ENCODE data around the gene UBQLN1. TPM values are rescaled to one million over a fixed set of nuclear protein-coding genes. Genes with fewer than 3 reads are reported as not detected.
"Not testable (repeated sequence)": the region's sequence is repeated elsewhere in the genome, so short reads cannot be mapped to it uniquely, and the experiment has no call there.

The UBQLN1 gene
- polyA plus RNA-seq, 1 of the 3 experiments (the other 2 are of a cell fraction), result 60.3 TPM

DNA sequence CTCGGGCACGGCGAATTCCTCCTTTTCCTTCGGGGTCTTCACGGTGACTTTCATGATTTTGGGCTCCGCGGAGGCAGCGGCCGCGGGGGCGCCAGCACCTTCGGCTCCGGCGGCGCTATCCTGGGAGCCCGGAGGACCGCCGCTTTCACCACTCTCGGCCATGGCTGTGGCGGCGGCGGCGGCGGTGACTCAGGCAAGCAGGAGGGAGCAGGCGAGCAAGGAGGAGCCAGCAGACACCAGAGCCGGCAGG, 315 bp downstream of the UBQLN1 start:
- Histone ChIP-seq H3K27ac (ENCODE audit: low read depth in 2 of 2, low read length in 1 of 2) (peak overlapping the region; percentile 98 to 99), H3K79me2 (ENCODE audit: insufficient read depth) (peaks cover 59% of the 10 kb centered on the region), H3F3A (replicated peaks; ENCODE audit: insufficient read depth) (no peaks in the 10 kb centered on the region), H4K20me1 (ENCODE audit: insufficient read depth) (peaks cover 43% of the 10 kb centered on the region), H3K36me3 (replicated peaks in 1 of 2; ENCODE audit: control insufficient read depth in 1 of 2, insufficient read depth in 2 of 2, low read length in 1 of 2) (peaks cover 0 to 10% of the 10 kb centered on the region in 2 experiments), H3K9ac (peak overlapping the region; percentile 95), H3K9me2 (no peaks in the 10 kb centered on the region), H3K4me2 (peak overlapping the region; percentile 86), H3K4me1 (ENCODE audit: control insufficient read depth in 1 of 2, insufficient read depth in 2 of 2, low read depth in 1 of 2, low read length in 1 of 2) (peaks cover 0 to 2% of the 10 kb centered on the region in 2 experiments; a peak in 2 of 4 replicates), H2AFZ (ENCODE audit: low read depth) (peak overlapping the region; percentile 25), H3K4me3 (ENCODE audit: low read depth in 2 of 2, low read length in 1 of 2) (peak overlapping the region; percentile 81 to 95), H3K9me3 (no peaks in the 10 kb centered on the region; the same call in 1 of the 2 replicates), H3K27me3 (ENCODE audit: insufficient read depth) (no peaks in the 10 kb centered on the region)
- CTCF ChIA-PET, result interaction anchor here (1.7 to 1.8 kb wide), 2 partner anchors 87 to 97 kb away, joined by 6 to 7 read pairs; no protein-coding TSS in a partner anchor
- DNase-seq, result no peak
- TF ChIP-seq RCOR1 (IDR thresholded peaks at IDR 0.05; ENCODE audit: low read length) (no peak), YY1 (IDR thresholded peaks at IDR 0.05; ENCODE audit: low read depth) (peak; percentile 71)
- WGBS (ENCODE audit: low lambda C conversion rate), result 10% methylated on average over 2 of the region's 26 CpGs
- POLR2A ChIA-PET, result interaction anchor here (1.0 to 2.1 kb wide), 5 partner anchors 9 to 323 kb away, joined by 3 to 9 read pairs (median 5); partner anchors contain the start of gene IDNK

- Histone ChIP-seq H3K27me3 (ENCODE audit: insufficient read depth) (no peaks in the 10 kb centered on the region), H3K4me2 (peak overlapping the region; percentile 86), H2AFZ (ENCODE audit: low read depth) (peak overlapping the region; percentile 25; the same call in 1 of the 2 replicates), H3K9me2 (no peaks in the 10 kb centered on the region), H4K20me1 (ENCODE audit: insufficient read depth) (peaks cover 48% of the 10 kb centered on the region), H3K27ac (ENCODE audit: low read depth in 2 of 2, low read length in 1 of 2) (peak overlapping the region; percentile 98 to 99), H3K9me3 (no peaks in the 10 kb centered on the region; the same call in 1 of the 2 replicates), H3K4me1 (ENCODE audit: control insufficient read depth in 1 of 2, insufficient read depth in 2 of 2, low read depth in 1 of 2, low read length in 1 of 2) (peaks cover 0 to 2% of the 10 kb centered on the region in 2 experiments; a peak in 2 of 4 replicates), H3K9ac (peak overlapping the region; percentile 95), H3K36me3 (replicated peaks in 1 of 2; ENCODE audit: control insufficient read depth in 1 of 2, insufficient read depth in 2 of 2, low read length in 1 of 2) (peaks cover 2 to 10% of the 10 kb centered on the region in 2 experiments), H3K79me2 (ENCODE audit: insufficient read depth) (peaks cover 64% of the 10 kb centered on the region), H3K4me3 (ENCODE audit: low read depth in 2 of 2, low read length in 1 of 2) (peak overlapping the region; percentile 81 to 95), H3F3A (replicated peaks; ENCODE audit: insufficient read depth) (no peaks in the 10 kb centered on the region)
- no peak for TF ChIP-seq TEAD4 (IDR thresholded peaks at IDR 0.05; ENCODE audit: borderline replicate concordance, insufficient read depth)
- TF ChIP-seq SMC3 (IDR thresholded peaks at IDR 0.05; ENCODE audit: low read depth, low read length), result no peak
- TF ChIP-seq SIN3A (IDR thresholded peaks at IDR 0.05; ENCODE audit: borderline replicate concordance, low read depth, low read length), result no peak
- no peak for TF ChIP-seq MEF2A (IDR thresholded peaks at IDR 0.05; ENCODE audit: borderline replicate concordance, low read depth)
- TF ChIP-seq TAF1 (IDR thresholded peaks at IDR 0.05; ENCODE audit: borderline replicate concordance, low read depth, low read length), result no peak
- TF ChIP-seq POLR2AphosphoS5 (IDR thresholded peaks at IDR 0.05; ENCODE audit: low read depth, low read length), result no peak
- TF ChIP-seq, protein P1, sequence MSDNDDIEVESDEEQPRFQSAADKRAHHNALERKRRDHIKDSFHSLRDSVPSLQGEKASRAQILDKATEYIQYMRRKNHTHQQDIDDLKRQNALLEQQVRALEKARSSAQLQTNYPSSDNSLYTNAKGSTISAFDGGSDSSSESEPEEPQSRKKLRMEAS (IDR thresholded peaks at IDR 0.05; ENCODE audit: low read depth), result no peak
- no peak for TF ChIP-seq NFIC (IDR thresholded peaks at IDR 0.05; ENCODE audit: borderline replicate concordance)
- no peak; the same call in 1 of the 2 replicates for TF ChIP-seq ELF1 (IDR thresholded peaks at IDR 0.05)
- TF ChIP-seq YY1 (IDR thresholded peaks at IDR 0.05; ENCODE audit: low read depth), result no peak
- TF ChIP-seq PBX3 (IDR thresholded peaks at IDR 0.05), result no peak
- no peak for TF ChIP-seq RCOR1 (IDR thresholded peaks at IDR 0.05; ENCODE audit: low read length)
- TF ChIP-seq FOSL2 (IDR thresholded peaks at IDR 0.05; ENCODE audit: borderline replicate concordance, low read depth), result no peak
- TF ChIP-seq GABPA (IDR thresholded peaks at IDR 0.05; ENCODE audit: low read depth), result no peak
- POLR2A ChIA-PET, result interaction anchor here (1.0 to 2.1 kb wide), 5 partner anchors 8 to 322 kb away, joined by 3 to 9 read pairs (median 5); partner anchors contain the start of gene IDNK
- peak; percentile 72 for DNase-seq
- CTCF ChIA-PET, result interaction anchor here (0.9 to 1.8 kb wide), 3 partner anchors 8 to 96 kb away, joined by 3 to 7 read pairs (median 6); no protein-coding TSS in a partner anchor
- WGBS (ENCODE audit: low lambda C conversion rate), result 3% methylated on average over 26 of the region's 42 CpGs
Measured at GRCh38 chr9:83706676-83707517, 861 bp downstream of the UBQLN1 start.

- DNase-seq; H3K4me1 ChIP-seq (ENCODE audit: control insufficient read depth in 1 of 2, insufficient read depth in 2 of 2, low read depth in 1 of 2, low read length in 1 of 2); H3K27me3 ChIP-seq (ENCODE audit: insufficient read depth); H3K9me2 ChIP-seq; H3K27ac ChIP-seq (ENCODE audit: low read depth in 2 of 2, low read length in 1 of 2); H3K9ac ChIP-seq; H3F3A ChIP-seq (replicated peaks; ENCODE audit: insufficient read depth); H3K9me3 ChIP-seq; H2AFZ ChIP-seq (ENCODE audit: low read depth); POLR2A ChIA-PET: not testable (repeated sequence)
- Histone ChIP-seq H3K36me3 (replicated peaks in 1 of 2; ENCODE audit: control insufficient read depth in 1 of 2, insufficient read depth in 2 of 2, low read length in 1 of 2) (peaks cover 2 to 10% of the 10 kb centered on the region in 2 experiments), H3K79me2 (ENCODE audit: insufficient read depth) (peaks cover 81% of the 10 kb centered on the region), H3K4me3 (ENCODE audit: low read depth in 2 of 2, low read length in 1 of 2) (peak overlapping the region in 1 of 2 experiments; percentile 81; a peak in 1 of 4 replicates), H4K20me1 (ENCODE audit: insufficient read depth) (peaks cover 64% of the 10 kb centered on the region), H3K4me2 (peak overlapping the region; percentile 86)
- 98% methylated on average over 12 of the region's 12 CpGs for WGBS (ENCODE audit: low lambda C conversion rate)
- CTCF ChIA-PET, result interaction anchor here (0.7 kb wide), 1 partner anchor 645 kb away, joined by 3 read pairs; no protein-coding TSS in a partner anchor
Measured at GRCh38 chr9:83705219-83705651, 2.5 kb downstream of the UBQLN1 start.
